Kidney epithelial cell (primary cell): ENCODE results near the gene CYP27C1. TPM values are rescaled to one million over a fixed set of nuclear protein-coding genes. Genes with fewer than 3 reads are reported as not detected.

ENCODE experiments used
- DNase-seq: peaks from one replicate; pipeline ENCODE4 v3.0.0-alpha.2; 2010; ENCODE audit warnings: low read depth
- H3K27me3 ChIP-seq: 2 replicates; pipeline ENCODE4 v1.6.0; 2011; ENCODE audit warnings: low read length; ENCODE audit not compliant: control insufficient read depth, insufficient read depth
- H3K36me3 ChIP-seq: 2 replicates; pipeline ENCODE4 v1.5.1; 2011; ENCODE audit warnings: low read length; ENCODE audit not compliant: control insufficient read depth, insufficient read depth
- H3K4me3 ChIP-seq: 2 replicates; pipeline ENCODE4 v1.5.1; 2011; ENCODE audit warnings: low read depth, mild to moderate bottlenecking, control low read depth, low read length
- CTCF ChIP-seq: IDR thresholded peaks from 2 replicates; pipeline ENCODE4 v1.5.1; 2011; ENCODE audit warnings: mild to moderate bottlenecking, moderate library complexity, low read length, control low read depth, inconsistent platforms; ENCODE audit not compliant: insufficient read depth, poor library complexity, severe bottlenecking
- total RNA-seq: library from RNA; depleted of rRNA; stranded (reverse); fragments of >200 nt; gene quantifications from 2 replicates; pipeline ENCODE4 v1.2.3, GENCODE V29; 2015

Gene CYP27C1
- total RNA-seq, 1 donor from 2014 or later, result 2.3 TPM

- DNase-seq, result no peak
- H3K4me3 ChIP-seq, result no peak overlapping the region
- H3K27me3 ChIP-seq, result no peaks in the 10 kb centered on the region
- H3K36me3 ChIP-seq, result no peaks in the 10 kb centered on the region
- no peak for TF ChIP-seq CTCF
Measured at GRCh38 chr2:127146820-127147502, 73.1 kb downstream of the CYP27C1 start.

GRCh38 chr2:127146071-127146725 lies 73.9 kb downstream of the CYP27C1 start:
- Histone ChIP-seq H3K36me3 (no peaks in the 10 kb centered on the region), H3K4me3 (no peak overlapping the region), H3K27me3 (no peaks in the 10 kb centered on the region)
- no peak for DNase-seq
- TF ChIP-seq CTCF, result no peak

GRCh38 chr2:127145280-127145895 lies 74.7 kb downstream of the CYP27C1 start:
- DNase-seq, result no peak
- no peaks in the 10 kb centered on the region for H3K27me3 ChIP-seq
- TF ChIP-seq CTCF, result no peak
- no peak overlapping the region for H3K4me3 ChIP-seq
- no peaks in the 10 kb centered on the region for H3K36me3 ChIP-seq

GRCh38 chr2:127143841-127144782 lies 76.0 kb downstream of the CYP27C1 start:
- no peaks in the 10 kb centered on the region for H3K36me3 ChIP-seq
- DNase-seq, result no peak
- peak; percentile 9 for TF ChIP-seq CTCF
- H3K27me3 ChIP-seq, result no peaks in the 10 kb centered on the region
- no peak overlapping the region for H3K4me3 ChIP-seq

- no peaks in the 10 kb centered on the region for H3K27me3 ChIP-seq
- no peak for DNase-seq
- no peak overlapping the region for H3K4me3 ChIP-seq
- no peaks in the 10 kb centered on the region for H3K36me3 ChIP-seq
- TF ChIP-seq CTCF, result no peak
Measured at GRCh38 chr2:127142663-127143630, 77.2 kb downstream of the CYP27C1 start.
